Measurements from ENCODE around the gene PRKCE.

- TF ChIP-seq CTCF (IDR thresholded peaks at IDR 0.05; ENCODE audit: extremely low read depth in 1 of 2, insufficient read depth in 1 of 2, low read depth in 1 of 2, low read length in 2 of 2) (no peak), MYC (IDR thresholded peaks at IDR 0.05; ENCODE audit: low read depth, low read length) (no peak)
Observed at GRCh38 chr2:45728458-45728942, 77.0 kb downstream of the PRKCE start.
